ENCODE data around the gene SFI1.

DNA sequence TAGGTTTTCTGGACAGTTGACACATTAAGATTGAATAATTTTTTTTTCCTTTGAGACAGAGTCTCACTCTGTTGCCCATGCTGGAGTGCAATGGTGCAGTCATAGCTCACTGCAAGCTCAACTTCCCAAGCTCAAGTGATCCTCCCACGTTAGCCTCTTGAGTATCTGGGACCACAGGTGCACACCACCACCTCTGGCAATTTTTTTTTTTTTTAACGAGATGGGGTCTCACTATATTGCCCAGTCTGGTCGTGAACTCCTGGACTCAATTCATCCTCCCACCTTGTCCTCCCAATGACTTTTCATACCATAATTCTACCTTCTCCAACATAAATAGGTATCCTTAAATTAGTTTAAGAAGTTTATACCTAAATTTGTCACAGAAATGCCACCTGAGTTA, 15.2 kb upstream of the SFI1 start:
- TF ChIP-seq, protein P1, sequence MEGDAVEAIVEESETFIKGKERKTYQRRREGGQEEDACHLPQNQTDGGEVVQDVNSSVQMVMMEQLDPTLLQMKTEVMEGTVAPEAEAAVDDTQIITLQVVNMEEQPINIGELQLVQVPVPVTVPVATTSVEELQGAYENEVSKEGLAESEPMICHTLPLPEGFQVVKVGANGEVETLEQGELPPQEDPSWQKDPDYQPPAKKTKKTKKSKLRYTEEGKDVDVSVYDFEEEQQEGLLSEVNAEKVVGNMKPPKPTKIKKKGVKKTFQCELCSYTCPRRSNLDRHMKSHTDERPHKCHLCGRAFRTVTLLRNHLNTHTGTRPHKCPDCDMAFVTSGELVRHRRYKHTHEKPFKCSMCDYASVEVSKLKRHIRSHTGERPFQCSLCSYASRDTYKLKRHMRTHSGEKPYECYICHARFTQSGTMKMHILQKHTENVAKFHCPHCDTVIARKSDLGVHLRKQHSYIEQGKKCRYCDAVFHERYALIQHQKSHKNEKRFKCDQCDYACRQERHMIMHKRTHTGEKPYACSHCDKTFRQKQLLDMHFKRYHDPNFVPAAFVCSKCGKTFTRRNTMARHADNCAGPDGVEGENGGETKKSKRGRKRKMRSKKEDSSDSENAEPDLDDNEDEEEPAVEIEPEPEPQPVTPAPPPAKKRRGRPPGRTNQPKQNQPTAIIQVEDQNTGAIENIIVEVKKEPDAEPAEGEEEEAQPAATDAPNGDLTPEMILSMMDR (conservative IDR thresholded peaks at IDR 0.05 in 1 of 2, IDR thresholded peaks at IDR 0.05 in 1 of 2; ENCODE audit: extremely low read depth in 1 of 2, insufficient read depth in 1 of 2, low read depth in 1 of 2, low read length in 2 of 2) = no peak
- no peak for TF ChIP-seq EZH2 (IDR thresholded peaks at IDR 0.05; ENCODE audit: borderline replicate concordance, low read length)

All from mammary epithelial cell (primary cell).